ENCODE results near the gene TMEM114.

Gene TMEM114

GRCh38 chr16:8589900-8590688 lies at the start of gene TMEM114:
Gene TMEM114 (minus strand): TSS chr16:8590511. CDS start chr16:8589838, 673 bp downstream.
- DNase-seq = no peak

GRCh38 chr16:8639694-8640093 lies 49.4 kb upstream of the TMEM114 start:
- no peak for DNase-seq

- DNase-seq = no peak
Observed at GRCh38 chr16:8634991-8635736, 44.9 kb upstream of the TMEM114 start.

GRCh38 chr16:8632675-8633182 lies 42.4 kb upstream of the TMEM114 start:
- peak; percentile 81 for DNase-seq

- DNase-seq = no peak
Observed at GRCh38 chr16:8631818-8632465, 41.6 kb upstream of the TMEM114 start.

GRCh38 chr16:8631373-8631772 lies 41.1 kb upstream of the TMEM114 start:
- DNase-seq = no peak

- no peak for DNase-seq
Observed at GRCh38 chr16:8630255-8630953, 40.1 kb upstream of the TMEM114 start.

GRCh38 chr16:8628981-8629725 lies 38.8 kb upstream of the TMEM114 start:
- DNase-seq = no peak

GRCh38 chr16:8627456-8627855 lies 37.1 kb upstream of the TMEM114 start:
- no peak for DNase-seq

- no peak for DNase-seq
Observed at GRCh38 chr16:8626946-8627345, 36.6 kb upstream of the TMEM114 start.

GRCh38 chr16:8625491-8626087 lies 35.3 kb upstream of the TMEM114 start:
- no peak for DNase-seq

- DNase-seq = no peak
Observed at GRCh38 chr16:8623634-8624033, 33.3 kb upstream of the TMEM114 start.

- no peak for DNase-seq
Observed at GRCh38 chr16:8622315-8622656, 32.0 kb upstream of the TMEM114 start.

GRCh38 chr16:8621572-8622314 lies 31.4 kb upstream of the TMEM114 start, which contains the start of gene METTL22:
Gene METTL22 (plus strand): TSS chr16:8621698. CDS start chr16:8625666, 3,968 bp downstream.
- peak; percentile 42 for DNase-seq

GRCh38 chr16:8621222-8621571 lies 30.9 kb upstream of the TMEM114 start:
- no peak for DNase-seq

- DNase-seq = no peak
Observed at GRCh38 chr16:8620535-8620934, 30.2 kb upstream of the TMEM114 start.

- DNase-seq = no peak
Observed at GRCh38 chr16:8619671-8620370, 29.5 kb upstream of the TMEM114 start.

- no peak for DNase-seq
Observed at GRCh38 chr16:8614435-8615029, 24.2 kb upstream of the TMEM114 start.

GRCh38 chr16:8611886-8612600 lies 21.7 kb upstream of the TMEM114 start:
- no peak for DNase-seq

All from KG1 (cell line).